Psoas muscle (tissue), 8 donors: ENCODE data around the gene ICAM2. TPM values are rescaled to one million over a fixed set of nuclear protein-coding genes. Genes with fewer than 3 reads are reported as not detected.

ENCODE experiments used
- ATAC-seq, 4 donors: fragments of 200-7000 bp; cut with Tn5 transposase; one replicate each; pipeline ENCODE4 v1.9.1; 2020; ENCODE audit warnings: moderate library complexity in 3 of 4, mild to moderate bottlenecking in 2 of 4
- DNase-seq, 2 donors: peaks; one replicate each; pipeline ENCODE4 v3.0.0-alpha.2; 2020
- H3K27ac ChIP-seq: fragments of 200-600 bp; one replicate; pipeline ENCODE4 v1.8.0; 2022
- H3K27me3 ChIP-seq, 3 donors: fragments of 200-600 bp in 1 of 3; one replicate each; pipeline versions ENCODE4 v1.6.1 to v1.8.0; 2013 to 2022; ENCODE audit warnings: low read length in 2 of 3, mild to moderate bottlenecking in 2 of 3, moderate library complexity in 1 of 3; ENCODE audit not compliant: insufficient read depth in 3 of 3
- H3K36me3 ChIP-seq, 2 donors: fragments of 200-600 bp in 1 of 2; one replicate each; pipeline versions ENCODE4 v1.6.1 to v1.8.0; 2013 to 2022; ENCODE audit warnings: low read depth in 1 of 2, mild to moderate bottlenecking in 1 of 2, moderate library complexity in 1 of 2; ENCODE audit not compliant: insufficient read depth in 1 of 2
- H3K4me1 ChIP-seq: fragments of 200-600 bp; one replicate; pipeline ENCODE4 v1.8.0; 2022
- H3K4me3 ChIP-seq: fragments of 200-600 bp; one replicate; pipeline ENCODE4 v1.8.0; 2022; ENCODE audit warnings: mild to moderate bottlenecking
- H3K9me3 ChIP-seq: fragments of 200-600 bp; one replicate; pipeline ENCODE4 v1.8.0; 2022
- CTCF ChIP-seq: fragments of 200-600 bp; IDR thresholded peaks from one replicate; pipeline ENCODE4 v1.8.0; 2022; ENCODE audit warnings: antibody characterized with exemption
- WGBS, 3 donors: extraction: QIAGEN DNeasy Blood & Tissue Kit; methylation state at CpG; one replicate each; pipeline versions ENCODE4 v1.1.6 to v1.1.7; 2013; 5-methylcytosine and 5-hydroxymethylcytosine counted together
- intact Hi-C, 2 donors: fragments of 100-400 bp; cut with DNase I; formaldehyde crosslinking; loops; one replicate each; pipeline versions ENCODE4 v1.11.0 to v1.14.2; 2022
- polyA plus RNA-seq, 3 donors: library from polyadenylated mRNA; stranded (reverse); fragments of 200-250 nt; gene quantifications; one replicate each; pipeline ENCODE4 v1.2.3, GENCODE V29; 2013
- total RNA-seq, 4 donors: library from RNA; stranded (reverse); fragmentation: NEBNext Ultra II Directional in 2 of 4; extraction: Animal tissue kit (Norgen Biotek cat#: 25700) in 2 of 4; gene quantifications; one replicate each; pipeline versions ENCODE4 v1.2.1 to v1.2.4, GENCODE V29; 2021 to 2023
- donor health status: healthy with polysubstance abuse.
- donor health status: DM: no; HTN: no; CAD: no; lungs with moderate emphysema.
- donor health status: Bipolar disorder and iron deficiency.
- donor health status: healthy.
- donor health status: DM: yes; HTN: yes; CAD: no.
- donor health status: DM: no; HTN: no; CAD: no.
- donor health status: DM: no; HTN: no; CAD: no.
- donor health status: DM: yes; HTN: yes; CAD: no.

The ICAM2 gene
- total and polyA plus RNA-seq, 7 donors = 20.4 to 50.0 (median 27.0) TPM

DNA sequence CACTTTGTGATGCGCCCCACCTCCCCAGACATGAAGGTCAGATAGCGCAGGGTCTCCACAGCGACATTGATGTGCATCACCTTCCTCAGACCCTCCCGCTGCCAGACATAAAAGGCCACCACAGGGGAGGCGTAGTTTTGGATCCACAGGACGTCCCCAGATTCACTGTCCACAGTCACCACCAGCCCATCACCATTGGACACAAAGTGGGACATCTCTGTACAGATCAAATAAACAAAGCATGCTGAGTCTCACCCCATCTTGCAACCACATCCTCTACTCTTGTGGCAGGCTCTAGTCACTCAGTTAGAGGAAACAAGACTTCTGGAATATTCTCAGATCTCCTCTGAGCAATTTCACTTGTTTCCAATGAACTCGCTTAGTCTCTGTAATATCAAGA, 46.3 kb upstream of the ICAM2 start:
- ATAC-seq (no peak), DNase-seq (no peak)
- no peaks in the 10 kb centered on the region for H3K27me3 ChIP-seq
- intact Hi-C loops = loop anchor here in 1 of 2 donors (10.0 kb wide), 1 partner anchor 68 kb away; the partner anchor contains the start of gene ERN1
- no peaks in the 10 kb centered on the region for H3K4me1 ChIP-seq
- WGBS, 3 donors = 92 to 97% (median 92%) methylated on average over 7 of the region's 7 CpGs
- no peak overlapping the region for H3K4me3 ChIP-seq
- H3K36me3 ChIP-seq = peaks cover 4 to 73% of the 10 kb centered on the region in 2 donors
- no peak overlapping the region for H3K27ac ChIP-seq
- TF ChIP-seq CTCF = no peak
- H3K9me3 ChIP-seq = peaks cover 7% of the 10 kb centered on the region

DNA sequence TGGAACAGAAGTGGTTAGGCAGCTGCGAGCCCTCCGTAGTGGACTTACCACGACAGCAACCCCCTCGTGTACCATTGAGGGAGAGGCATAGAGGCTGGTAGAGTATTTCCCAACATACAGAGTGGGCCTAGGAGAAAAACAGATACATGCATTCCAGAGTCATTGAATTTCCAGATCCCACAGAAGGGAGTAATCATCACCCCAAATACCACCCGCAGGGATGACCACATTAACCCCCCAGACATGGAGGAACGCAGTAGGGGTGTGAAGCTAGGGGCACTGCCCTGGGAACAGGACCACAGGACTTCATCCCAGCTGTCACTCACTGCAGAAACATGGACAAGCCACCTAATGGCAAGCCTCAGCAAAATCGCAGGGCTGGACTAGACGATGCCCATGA, 44.7 kb upstream of the ICAM2 start:
- Histone ChIP-seq H3K36me3 (peaks cover 4 to 70% of the 10 kb centered on the region in 2 donors), H3K27ac (no peak overlapping the region), H3K4me1 (no peaks in the 10 kb centered on the region), H3K9me3 (peaks cover 7% of the 10 kb centered on the region), H3K4me3 (no peak overlapping the region), H3K27me3 (no peaks in the 10 kb centered on the region)
- no peak for ATAC-seq
- no peak for TF ChIP-seq CTCF
- intact Hi-C loops = loop anchor here in 1 of 2 donors (10.0 kb wide), 1 partner anchor 70 kb away; the partner anchor contains the start of gene ERN1
- DNase-seq = no peak
- 85 to 91% (median 90%) methylated on average over 8 of the region's 8 CpGs for WGBS, 3 donors

- intact Hi-C loops = loop anchor here in 1 of 2 donors (10.0 kb wide), 1 partner anchor 70 kb away; the partner anchor contains the start of gene ERN1
- no peak for ATAC-seq
- H3K4me1 ChIP-seq = no peaks in the 10 kb centered on the region
- DNase-seq = no peak
- peaks cover 4 to 70% of the 10 kb centered on the region in 2 donors for H3K36me3 ChIP-seq
- WGBS, 3 donors = 89 to 94% (median 90%) methylated on average over 9 of the region's 9 CpGs
- no peak overlapping the region for H3K4me3 ChIP-seq
- no peak for TF ChIP-seq CTCF
- H3K9me3 ChIP-seq = peaks cover 2% of the 10 kb centered on the region
- no peak overlapping the region for H3K27ac ChIP-seq
- H3K27me3 ChIP-seq = no peaks in the 10 kb centered on the region
Measured at GRCh38 chr17:64064331-64064730, 43.9 kb upstream of the ICAM2 start.

DNA sequence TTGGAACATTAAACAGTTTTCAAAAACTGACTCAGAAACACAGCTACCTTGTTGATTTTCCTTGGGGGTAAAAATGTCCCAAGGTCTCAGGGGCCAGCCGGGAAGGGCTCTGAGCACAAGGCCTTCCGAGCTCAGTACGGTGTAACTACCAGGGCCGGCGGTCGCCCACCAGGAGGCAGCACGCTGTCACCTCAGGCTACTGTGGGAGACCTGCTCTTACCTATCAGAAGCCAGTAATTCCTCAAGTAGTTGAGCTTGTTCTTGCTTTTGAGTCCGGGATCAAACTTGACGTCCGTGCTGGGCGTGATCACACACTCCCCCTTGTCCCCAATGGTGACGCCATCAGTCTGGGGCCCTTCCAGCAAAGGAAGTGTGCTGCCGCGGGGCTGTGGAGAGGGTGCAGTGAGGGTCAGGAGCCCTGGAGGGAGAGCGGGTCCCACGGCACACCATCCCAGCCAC, 43.4 kb upstream of the ICAM2 start:
- DNase-seq = peak; percentile 48 to 70
- H3K4me3 ChIP-seq = no peak overlapping the region
- 66 to 73% (median 71%) methylated on average over 16 of the region's 16 CpGs for WGBS, 3 donors
- no peaks in the 10 kb centered on the region for H3K27me3 ChIP-seq
- peak; percentile 51 for TF ChIP-seq CTCF
- intact Hi-C loops = loop anchor here (2.0 to 10.0 kb wide), 2 partner anchors 69 to 71 kb away; partner anchors contain the start of gene ERN1 (in 1 of the 2)
- H3K9me3 ChIP-seq = no peaks in the 10 kb centered on the region
- H3K4me1 ChIP-seq = no peaks in the 10 kb centered on the region
- H3K27ac ChIP-seq = no peak overlapping the region
- ATAC-seq = peak; percentile 54 to 81 (median 76)
- H3K36me3 ChIP-seq = peaks cover 4 to 70% of the 10 kb centered on the region in 2 donors

GRCh38 chr17:64063088-64063487, 42.7 kb upstream of the ICAM2 start:
- Histone ChIP-seq H3K27me3 (no peaks in the 10 kb centered on the region), H3K4me1 (no peaks in the 10 kb centered on the region), H3K36me3 (peaks cover 0 to 70% of the 10 kb centered on the region in 2 donors), H3K9me3 (no peaks in the 10 kb centered on the region), H3K4me3 (no peak overlapping the region), H3K27ac (no peak overlapping the region)
- no peak for ATAC-seq
- no peak for DNase-seq
- no peak for TF ChIP-seq CTCF
- 82 to 86% (median 83%) methylated on average over 5 of the region's 5 CpGs for WGBS, 3 donors
- intact Hi-C loops = loop anchor here (2.0 to 10.0 kb wide), 2 partner anchors 70 to 72 kb away; partner anchors contain the start of gene ERN1 (in 1 of the 2)
